ENCODE measurements around the gene KNCN.

Gene KNCN

DNA sequence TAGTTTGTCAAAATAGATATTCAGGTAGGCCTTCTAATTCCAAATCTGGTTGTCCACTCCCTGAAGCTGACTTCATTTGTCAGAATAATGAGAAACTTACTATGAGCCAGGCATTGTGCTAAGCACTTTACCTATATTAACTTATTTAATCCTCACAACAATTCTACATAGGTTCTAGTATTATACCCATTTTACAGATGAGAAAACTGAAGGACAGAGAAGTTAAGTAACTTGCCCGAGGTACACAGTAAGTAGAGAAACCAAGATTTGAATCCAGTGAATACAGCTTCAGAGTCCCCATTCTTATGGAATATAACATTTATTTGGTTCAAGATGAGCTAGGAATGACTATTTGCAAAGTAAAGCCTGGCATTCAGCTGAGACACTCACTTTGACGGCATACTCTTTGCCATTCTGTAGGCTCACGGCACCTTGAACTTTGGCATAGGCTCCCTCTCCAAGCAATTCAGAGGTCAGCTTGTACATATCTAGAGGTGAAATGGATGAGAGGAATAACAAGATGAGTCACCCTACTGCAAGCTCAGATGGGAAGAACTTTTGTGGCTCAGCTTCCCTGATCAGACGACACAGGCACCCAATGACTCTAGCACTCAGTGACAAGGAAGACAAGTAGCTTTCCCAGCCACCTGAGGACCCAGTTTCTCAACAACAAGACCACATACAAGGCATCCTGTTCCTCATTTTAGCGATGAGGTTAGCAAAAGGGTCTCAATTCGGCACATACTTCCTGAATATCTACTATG is 28.9 kb upstream of the KNCN start:
- Histone ChIP-seq H3K9me3 (ENCODE audit: control insufficient read depth, insufficient read depth, low read length) (no peaks in the 10 kb centered on the region), H3K9ac (ENCODE audit: low read depth, low read length) (no peak overlapping the region), H3K36me3 (ENCODE audit: insufficient read depth, low read length) (peaks cover 4% of the 10 kb centered on the region; the same call in 1 of the 2 replicates), H3K4me1 (ENCODE audit: insufficient read depth, low read length) (peaks cover 7% of the 10 kb centered on the region)

DNA sequence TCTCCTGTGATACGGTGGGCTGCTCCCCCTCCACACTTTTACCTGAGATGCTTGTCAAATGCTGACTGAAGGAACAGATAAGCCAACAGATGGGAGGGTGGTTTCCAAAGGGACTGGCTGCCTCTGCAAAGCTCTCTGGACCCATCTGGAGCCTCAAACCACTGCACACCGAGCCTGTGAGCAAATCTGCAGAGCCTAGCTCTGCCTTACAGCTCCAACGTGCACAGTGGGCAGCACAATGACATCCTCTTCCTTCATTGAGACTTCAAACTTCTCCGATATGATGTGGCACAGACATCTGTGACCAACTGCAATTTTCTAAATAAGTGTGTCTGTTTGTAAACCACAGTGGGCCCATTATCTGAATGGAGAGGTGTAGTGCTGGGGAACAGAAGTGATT is 26.2 kb upstream of the KNCN start:
- Histone ChIP-seq H3K9me3 (ENCODE audit: control insufficient read depth, insufficient read depth, low read length) (no peaks in the 10 kb centered on the region), H3K4me1 (ENCODE audit: insufficient read depth, low read length) (peaks cover 7% of the 10 kb centered on the region), H3K36me3 (ENCODE audit: insufficient read depth, low read length) (peaks cover 6% of the 10 kb centered on the region; the same call in 1 of the 2 replicates), H3K9ac (ENCODE audit: low read depth, low read length) (no peak overlapping the region)

DNA sequence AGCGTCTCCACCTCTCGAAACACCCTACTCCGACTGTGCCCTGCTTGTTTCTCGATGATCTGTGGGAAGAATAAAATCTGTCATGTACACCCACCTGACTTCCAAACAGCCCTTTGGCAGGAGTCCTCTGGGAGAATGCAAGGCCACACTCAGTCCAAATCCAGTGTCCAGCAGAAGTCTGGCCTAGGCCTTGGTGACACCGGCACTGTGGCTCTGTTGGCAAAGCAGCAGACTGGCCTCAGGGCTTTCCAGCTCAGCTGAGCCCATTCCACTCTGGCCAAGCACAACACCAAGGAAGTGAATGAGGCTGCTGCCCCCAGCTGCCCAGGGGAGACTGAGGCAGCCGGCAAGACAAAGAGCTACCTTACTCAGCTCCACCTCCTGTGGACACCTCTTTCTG is 25.1 kb upstream of the KNCN start:
- H3K36me3 ChIP-seq (ENCODE audit: insufficient read depth, low read length): peaks cover 6% of the 10 kb centered on the region; the same call in 1 of the 2 replicates
- H3K9ac ChIP-seq (ENCODE audit: low read depth, low read length): no peak overlapping the region
- H3K4me1 ChIP-seq (ENCODE audit: insufficient read depth, low read length): peaks cover 7% of the 10 kb centered on the region
- H3K9me3 ChIP-seq (ENCODE audit: control insufficient read depth, insufficient read depth, low read length): no peaks in the 10 kb centered on the region

DNA sequence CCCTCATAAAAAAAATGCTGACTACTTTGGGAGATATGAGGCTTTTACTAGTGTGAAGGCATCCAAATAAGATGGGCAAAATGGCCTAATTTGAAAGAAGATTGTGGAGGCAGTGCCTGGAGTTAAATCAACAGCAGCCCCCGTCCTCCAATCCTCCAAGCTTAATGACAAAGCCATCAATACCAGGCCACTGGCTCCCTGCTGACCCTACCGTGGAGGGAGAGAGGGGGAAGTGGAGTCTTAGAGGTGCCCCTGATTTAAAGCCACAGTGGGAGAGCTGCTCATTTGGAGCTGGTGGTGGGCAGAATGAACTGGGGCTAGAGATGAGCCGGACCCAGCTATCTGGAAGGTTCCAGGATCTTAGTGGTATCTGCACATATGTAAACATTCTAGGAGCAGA is 24.3 kb upstream of the KNCN start:
- Histone ChIP-seq H3K4me1 (ENCODE audit: insufficient read depth, low read length) (peaks cover 7% of the 10 kb centered on the region), H3K9ac (ENCODE audit: low read depth, low read length) (no peak overlapping the region), H3K9me3 (ENCODE audit: control insufficient read depth, insufficient read depth, low read length) (no peaks in the 10 kb centered on the region), H3K36me3 (ENCODE audit: insufficient read depth, low read length) (peaks cover 6% of the 10 kb centered on the region; the same call in 1 of the 2 replicates)

DNA sequence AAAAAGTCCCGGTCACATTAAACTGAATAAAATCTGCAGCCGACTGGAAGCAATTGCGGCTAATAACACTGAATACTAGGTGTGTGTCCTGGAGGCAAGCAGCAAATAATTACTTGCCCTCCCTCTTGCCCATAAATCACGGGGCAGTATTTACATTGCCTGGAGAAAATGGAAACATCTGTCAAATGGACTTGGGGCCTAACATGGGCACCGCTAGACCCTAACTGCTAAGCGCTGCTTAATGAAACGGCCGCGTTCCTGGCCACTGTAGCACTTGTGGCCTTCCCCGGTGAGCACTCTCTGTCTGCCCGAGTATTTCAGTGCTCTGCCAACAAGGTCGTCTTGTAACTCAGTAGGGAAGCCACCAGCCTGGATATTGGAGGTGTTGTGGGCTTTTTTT is 23.9 kb upstream of the KNCN start:
- Histone ChIP-seq H3K9ac (ENCODE audit: low read depth, low read length) (no peak overlapping the region), H3K36me3 (ENCODE audit: insufficient read depth, low read length) (peaks cover 6% of the 10 kb centered on the region; the same call in 1 of the 2 replicates), H3K9me3 (ENCODE audit: control insufficient read depth, insufficient read depth, low read length) (no peaks in the 10 kb centered on the region), H3K4me1 (ENCODE audit: insufficient read depth, low read length) (peaks cover 7% of the 10 kb centered on the region)

DNA sequence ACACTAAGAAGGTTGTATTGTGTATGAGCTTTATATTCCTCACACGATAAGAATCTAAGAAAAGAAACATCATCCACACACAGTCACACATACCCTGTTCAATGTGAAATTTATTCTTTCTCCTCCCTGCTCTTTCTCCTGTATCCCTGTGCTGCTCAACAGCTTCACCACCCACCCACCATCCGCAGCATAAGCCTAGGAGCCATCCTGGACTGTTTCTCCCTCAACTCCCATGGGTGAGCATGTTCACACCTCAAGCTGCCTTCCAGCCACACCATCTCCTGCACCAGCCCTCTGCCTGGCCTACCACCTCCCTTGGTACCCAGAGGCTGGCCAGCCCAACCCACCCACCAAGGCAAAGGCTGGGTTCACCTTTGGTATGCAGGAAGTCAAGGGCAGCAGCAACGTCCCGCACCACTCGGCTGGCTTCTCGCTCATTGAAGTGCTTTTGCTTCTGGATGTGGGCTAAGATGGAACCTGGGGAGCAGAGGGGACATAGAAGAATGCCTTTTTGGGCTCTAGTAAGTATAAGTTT is 20.3 kb upstream of the KNCN start:
- H3K36me3 ChIP-seq (ENCODE audit: insufficient read depth, low read length): peaks cover 2% of the 10 kb centered on the region; the same call in 1 of the 2 replicates
- H3K9me3 ChIP-seq (ENCODE audit: control insufficient read depth, insufficient read depth, low read length): no peaks in the 10 kb centered on the region

DNA sequence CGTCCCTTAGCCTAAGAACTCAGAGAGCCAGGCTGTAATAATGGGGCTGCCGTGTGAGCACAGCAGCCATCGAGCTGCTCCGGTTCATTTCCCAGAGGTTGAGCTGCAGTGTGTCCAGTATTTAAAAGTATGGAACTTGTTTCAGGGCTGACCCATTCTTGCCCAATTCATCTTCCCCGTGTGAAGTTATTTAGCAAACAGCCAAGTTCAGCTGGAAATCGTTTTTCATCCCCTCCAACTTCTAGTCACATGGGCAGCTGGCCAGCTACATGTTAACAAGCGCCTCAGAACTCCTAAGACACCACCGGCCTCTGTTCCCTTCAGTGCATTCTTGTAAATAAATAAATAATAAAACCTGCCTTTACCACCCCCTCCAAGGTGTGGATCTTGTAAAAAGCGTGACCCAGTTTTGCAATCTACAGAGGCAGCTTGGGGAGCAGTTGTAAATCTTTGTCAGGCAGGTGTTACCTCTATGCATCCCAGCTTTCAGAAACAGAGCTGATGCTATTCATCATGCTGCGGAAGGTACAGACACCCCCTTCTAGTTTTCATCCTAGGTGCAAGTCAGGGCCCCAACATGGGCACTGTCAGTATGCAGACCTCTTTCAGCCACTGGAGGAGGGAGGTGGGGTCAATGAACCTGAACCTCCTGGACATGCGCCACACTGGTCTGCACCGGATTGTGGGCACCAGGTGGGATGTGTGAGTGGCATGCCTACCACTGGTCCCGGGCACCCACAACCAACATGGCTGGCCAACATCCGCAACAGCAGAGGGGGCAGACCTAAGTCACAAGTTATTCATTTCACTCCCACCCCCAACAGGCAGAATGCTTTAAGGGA is 18.7 kb upstream of the KNCN start:
- H3K36me3 ChIP-seq (ENCODE audit: insufficient read depth, low read length): peaks cover 2% of the 10 kb centered on the region; the same call in 1 of the 2 replicates
- H3K9ac ChIP-seq (ENCODE audit: low read depth, low read length): no peak overlapping the region
- H3K9me3 ChIP-seq (ENCODE audit: control insufficient read depth, insufficient read depth, low read length): no peaks in the 10 kb centered on the region
- H3K4me1 ChIP-seq (ENCODE audit: insufficient read depth, low read length): no peaks in the 10 kb centered on the region

More for the DNA sequence above, 20.3 kb upstream of the KNCN start:
- no peak overlapping the region for H3K9ac ChIP-seq (ENCODE audit: low read depth, low read length)
- peaks cover 7% of the 10 kb centered on the region for H3K4me1 ChIP-seq (ENCODE audit: insufficient read depth, low read length)

DNA sequence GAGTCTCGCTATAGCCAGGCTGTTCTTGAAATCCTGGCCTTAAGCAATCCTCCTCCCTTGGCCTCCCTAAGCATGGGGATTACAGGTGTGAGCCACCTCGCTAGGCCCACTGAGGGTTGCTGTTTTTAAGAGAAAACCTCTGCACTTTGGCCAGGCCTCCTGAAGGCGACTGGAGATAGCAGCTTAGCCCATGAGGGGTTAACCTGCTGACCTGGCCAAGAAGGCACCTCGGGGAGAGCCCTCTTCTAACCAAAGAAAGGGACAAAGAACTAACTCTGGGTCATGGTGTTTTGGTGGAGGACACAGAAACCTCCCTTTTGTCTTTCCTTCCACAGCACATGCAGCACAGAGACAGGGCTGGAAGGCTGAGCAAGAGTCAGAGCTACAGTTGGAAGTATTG is 17.7 kb upstream of the KNCN start:
- no peaks in the 10 kb centered on the region for H3K9me3 ChIP-seq (ENCODE audit: control insufficient read depth, insufficient read depth, low read length)
- H3K4me1 ChIP-seq (ENCODE audit: insufficient read depth, low read length): no peaks in the 10 kb centered on the region
- no peak overlapping the region for H3K9ac ChIP-seq (ENCODE audit: low read depth, low read length)
- no peaks in the 10 kb centered on the region for H3K36me3 ChIP-seq (ENCODE audit: insufficient read depth, low read length)

DNA sequence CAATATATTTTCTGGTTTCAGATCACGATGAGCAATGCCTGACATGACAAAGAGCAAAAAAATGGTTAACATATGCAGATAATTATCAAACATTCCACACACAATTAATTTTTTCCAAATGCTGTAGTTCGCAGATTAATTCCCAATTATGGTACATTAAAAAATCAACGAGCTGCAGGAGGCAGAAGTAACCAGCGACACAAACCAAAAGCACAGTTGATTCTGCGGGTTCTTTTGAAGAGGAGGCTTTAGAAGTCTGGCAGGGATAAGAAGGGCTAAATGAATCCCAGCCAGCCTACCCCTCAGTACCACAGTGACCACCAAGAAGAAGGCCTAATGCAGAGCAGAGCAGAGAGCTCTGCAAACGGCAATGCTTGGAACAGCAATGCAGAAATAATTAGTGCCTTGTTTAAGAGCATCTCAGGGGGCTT is 17.0 kb upstream of the KNCN start:
- Histone ChIP-seq H3K36me3 (ENCODE audit: insufficient read depth, low read length) (no peaks in the 10 kb centered on the region), H3K9ac (ENCODE audit: low read depth, low read length) (no peak overlapping the region), H3K4me1 (ENCODE audit: insufficient read depth, low read length) (no peaks in the 10 kb centered on the region), H3K9me3 (ENCODE audit: control insufficient read depth, insufficient read depth, low read length) (no peaks in the 10 kb centered on the region)

DNA sequence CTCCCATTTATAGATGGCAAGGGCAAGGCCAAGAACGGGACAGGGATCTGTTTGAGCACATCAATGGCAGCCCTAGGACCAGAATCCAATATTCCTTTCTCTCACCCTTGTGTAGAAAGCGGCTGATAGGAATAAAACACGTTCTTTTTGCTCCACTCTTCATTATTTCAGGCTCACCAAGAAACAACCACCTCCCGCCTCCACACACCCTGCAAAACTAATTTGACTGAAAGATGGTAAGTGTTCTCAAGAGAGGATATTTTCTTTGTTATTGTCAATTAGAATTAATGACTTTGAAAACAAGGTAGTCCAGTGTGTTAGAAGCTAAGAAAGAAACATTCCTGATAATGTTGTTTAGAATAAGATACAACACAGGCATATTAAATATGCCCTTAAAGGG is 11.9 kb upstream of the KNCN start:
- H3K36me3 ChIP-seq (ENCODE audit: insufficient read depth, low read length): no peaks in the 10 kb centered on the region

DNA sequence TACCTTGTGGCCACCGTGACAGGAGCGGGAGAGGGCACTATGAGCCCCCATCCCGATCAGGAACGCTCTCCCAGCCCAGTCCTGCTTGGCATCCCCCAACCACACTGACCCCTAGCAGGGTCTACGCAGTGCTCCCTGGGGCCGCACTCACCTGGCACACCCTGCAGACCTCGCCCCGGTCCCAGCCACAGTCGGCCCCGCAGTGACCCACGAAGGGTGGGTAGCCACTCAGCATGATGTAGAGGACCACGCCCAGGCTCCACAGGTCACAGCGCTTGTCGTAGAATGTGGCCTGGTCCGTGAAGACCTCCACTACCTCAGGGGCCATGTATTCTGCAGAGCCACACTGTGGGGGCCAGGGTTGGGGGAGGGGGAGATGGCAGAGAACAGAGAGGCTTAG is 11.1 kb upstream of the KNCN start:
- Histone ChIP-seq H3K9ac (ENCODE audit: low read depth, low read length) (no peak overlapping the region), H3K36me3 (ENCODE audit: insufficient read depth, low read length) (no peaks in the 10 kb centered on the region), H3K4me1 (ENCODE audit: insufficient read depth, low read length) (peaks cover 11% of the 10 kb centered on the region; the same call in 1 of the 2 replicates), H3K9me3 (ENCODE audit: control insufficient read depth, insufficient read depth, low read length) (no peaks in the 10 kb centered on the region)

More for the DNA sequence above, 11.9 kb upstream of the KNCN start:
- Histone ChIP-seq H3K9me3 (ENCODE audit: control insufficient read depth, insufficient read depth, low read length) (no peaks in the 10 kb centered on the region), H3K9ac (ENCODE audit: low read depth, low read length) (no peak overlapping the region), H3K4me1 (ENCODE audit: insufficient read depth, low read length) (peaks cover 3% of the 10 kb centered on the region; the same call in 1 of the 2 replicates)

DNA sequence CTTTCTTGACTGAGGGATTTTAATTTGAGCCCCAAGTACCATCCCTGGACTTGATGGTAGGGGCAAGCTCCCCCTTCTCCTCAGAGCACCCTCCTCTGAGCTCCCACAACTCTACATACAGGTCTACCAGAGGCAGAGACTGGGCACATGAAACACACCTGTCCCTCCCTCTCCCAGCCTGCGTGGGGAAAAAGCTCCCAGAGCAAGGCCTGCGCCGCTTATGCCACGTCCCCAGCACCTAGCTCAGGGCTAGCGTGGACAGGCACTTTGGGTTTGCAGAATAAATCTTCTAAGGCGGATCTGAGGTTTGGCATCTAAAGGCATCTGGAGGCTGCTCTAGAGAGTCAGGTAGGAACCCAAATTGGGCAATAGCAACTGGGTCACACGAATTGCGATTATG is 7.5 kb upstream of the KNCN start:
- no peak overlapping the region for H3K9ac ChIP-seq (ENCODE audit: low read depth, low read length)
- no peaks in the 10 kb centered on the region for H3K36me3 ChIP-seq (ENCODE audit: insufficient read depth, low read length)
- no peaks in the 10 kb centered on the region for H3K9me3 ChIP-seq (ENCODE audit: control insufficient read depth, insufficient read depth, low read length)
- peaks cover 14% of the 10 kb centered on the region; the same call in 1 of the 2 replicates for H3K4me1 ChIP-seq (ENCODE audit: insufficient read depth, low read length)

DNA sequence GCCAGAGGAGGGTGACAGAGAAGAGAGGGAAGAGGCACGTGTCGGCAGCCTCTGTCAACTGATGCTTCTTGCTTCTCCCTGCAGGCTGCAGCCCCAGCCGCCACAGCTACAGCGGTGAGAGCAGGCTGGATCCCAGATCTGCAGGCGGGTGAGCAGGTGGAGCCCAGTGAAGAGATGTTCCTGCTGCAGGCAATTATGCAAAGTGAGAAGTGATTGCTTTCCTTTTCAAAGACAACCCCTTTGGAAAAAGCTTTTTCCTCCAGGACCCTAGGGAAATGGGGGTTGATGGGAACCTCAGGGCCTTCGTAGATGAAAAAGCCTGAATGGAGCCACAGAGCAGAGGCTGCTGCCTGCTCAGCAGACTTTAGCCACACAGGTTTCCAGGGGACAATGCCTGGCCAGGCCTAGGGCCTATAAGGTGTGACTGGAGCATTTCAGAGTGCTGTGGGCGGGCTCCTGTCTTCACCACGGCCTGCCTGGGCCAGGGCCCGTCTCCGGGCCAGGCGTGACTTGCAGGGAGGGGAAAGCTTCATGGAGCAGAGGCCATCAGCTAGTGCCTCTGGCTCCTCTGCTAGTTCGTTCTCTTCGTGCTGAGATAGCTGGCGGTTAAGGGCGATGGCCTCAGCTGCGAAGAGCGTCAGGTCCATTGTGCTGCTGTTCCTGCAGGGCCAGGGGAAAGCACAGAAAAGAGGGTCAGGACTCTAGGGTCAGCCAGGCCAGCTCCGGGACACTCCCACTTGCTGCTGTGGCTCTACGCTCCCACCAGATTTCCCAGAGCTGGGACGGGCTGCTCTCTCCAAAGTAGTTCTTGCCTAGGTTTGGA is 6.9 kb upstream of the KNCN start:
- H3K9ac ChIP-seq (ENCODE audit: low read depth, low read length): no peak overlapping the region
- no peaks in the 10 kb centered on the region for H3K36me3 ChIP-seq (ENCODE audit: insufficient read depth, low read length)
- H3K9me3 ChIP-seq (ENCODE audit: control insufficient read depth, insufficient read depth, low read length): no peaks in the 10 kb centered on the region
- peaks cover 14% of the 10 kb centered on the region; the same call in 1 of the 2 replicates for H3K4me1 ChIP-seq (ENCODE audit: insufficient read depth, low read length)

DNA sequence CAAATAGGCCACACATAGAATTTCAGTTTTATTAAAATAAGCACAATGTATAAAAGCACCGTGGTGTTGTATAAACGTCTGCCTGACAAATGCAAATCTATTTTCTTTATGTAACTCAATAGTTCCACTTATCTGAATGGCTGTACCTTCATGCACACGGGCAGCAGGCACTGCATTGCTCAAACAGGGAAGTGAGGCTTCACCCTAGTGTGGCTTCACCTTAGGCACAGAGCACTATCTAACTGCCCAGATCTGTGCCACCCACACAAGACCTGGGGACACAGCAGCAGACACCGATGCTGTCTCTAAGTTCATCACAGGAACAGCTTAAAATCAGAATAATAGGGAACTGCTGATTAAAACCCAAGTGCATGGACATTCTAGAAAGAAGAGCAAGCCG is 6.0 kb upstream of the KNCN start:
- no peaks in the 10 kb centered on the region for H3K9me3 ChIP-seq (ENCODE audit: control insufficient read depth, insufficient read depth, low read length)
- no peak overlapping the region for H3K9ac ChIP-seq (ENCODE audit: low read depth, low read length)
- H3K4me1 ChIP-seq (ENCODE audit: insufficient read depth, low read length): peaks cover 14% of the 10 kb centered on the region; the same call in 1 of the 2 replicates
- H3K36me3 ChIP-seq (ENCODE audit: insufficient read depth, low read length): no peaks in the 10 kb centered on the region

Measured in ES-I3 (cell line).